Smooth muscle cell (in vitro differentiated cells): ENCODE measurements around the gene ATP6V0B. TPM values are rescaled to one million over a fixed set of nuclear protein-coding genes. Genes with fewer than 3 reads are reported as not detected.

Experiments
- DNase-seq: peaks from one replicate; lab custom pipeline; 2025; ENCODE audit not compliant: unreplicated experiment; lab: John Stamatoyannopoulos, UW
- H2AFZ ChIP-seq: fragments of 200-600 bp; sonication (generic); 2 replicates; pipeline ENCODE4 v1.6.0; 2016; ENCODE audit warnings: antibody characterized with exemption, low read depth, mild to moderate bottlenecking
- H3F3A ChIP-seq: fragments of 200-600 bp; sonication (generic); 2 replicates; pipeline ENCODE4 v1.6.0; 2017; ENCODE audit warnings: antibody characterized with exemption, low read depth
- H3K27ac ChIP-seq: fragments of 200-600 bp; sonication (generic); 2 replicates; pipeline ENCODE4 v1.5.1; 2016; ENCODE audit warnings: low read depth, mild to moderate bottlenecking
- H3K27me3 ChIP-seq: fragments of 200-600 bp; sonication (generic); 2 replicates; pipeline ENCODE4 v1.6.1; 2016; ENCODE audit warnings: low read depth, mild to moderate bottlenecking
- H3K36me3 ChIP-seq: fragments of 200-600 bp; sonication (generic); 2 replicates; pipeline ENCODE4 v1.5.1; 2016; ENCODE audit warnings: low read depth
- H3K4me1 ChIP-seq: fragments of 200-600 bp; sonication (generic); 2 replicates; pipeline ENCODE4 v1.5.1; 2016; ENCODE audit warnings: low read depth
- H3K4me2 ChIP-seq: fragments of 200-600 bp; sonication (generic); 2 replicates; pipeline ENCODE4 v1.6.0; 2016; ENCODE audit warnings: mild to moderate bottlenecking
- H3K4me3 ChIP-seq: fragments of 200-600 bp; sonication (generic); 2 replicates; pipeline ENCODE4 v1.5.1; 2016; ENCODE audit warnings: mild to moderate bottlenecking
- H3K79me2 ChIP-seq: fragments of 200-600 bp; sonication (generic); 2 replicates; pipeline ENCODE4 v1.6.0; 2016; ENCODE audit warnings: low read depth, mild to moderate bottlenecking
- H3K9ac ChIP-seq: fragments of 200-600 bp; sonication (generic); 2 replicates; pipeline ENCODE4 v1.6.0; 2016; ENCODE audit warnings: low read depth
- H3K9me3 ChIP-seq: fragments of 200-600 bp; sonication (generic); replicated peaks from 2 replicates; pipeline ENCODE4 v1.5.1; 2016; ENCODE audit warnings: low read depth
- H4K20me1 ChIP-seq: fragments of 200-600 bp; sonication (generic); 2 replicates; pipeline ENCODE4 v1.6.0; 2016; ENCODE audit warnings: low read depth
- CTCF ChIP-seq: fragments of 200-600 bp; sonication (generic); IDR thresholded peaks from 2 replicates; pipeline ENCODE4 v1.5.1; 2017; ENCODE audit warnings: borderline replicate concordance, mild to moderate bottlenecking, antibody characterized with exemption; ENCODE audit not compliant: insufficient read depth, poor library complexity, severe bottlenecking
- WGBS: methylation state at CpG from one replicate; pipeline ENCODE4 v1.1.7; 2016; ENCODE audit warnings: low lambda C conversion rate; 5-methylcytosine and 5-hydroxymethylcytosine counted together
- polyA plus RNA-seq: library from polyadenylated mRNA; unstranded; fragments of >200 nt; fragmentation: Nextera tagmentation; extraction: Ambion mirVana; gene quantifications from 2 replicates; pipeline ENCODE4 v1.2.1, GENCODE V29; 2016
- total RNA-seq: library from RNA; depleted of rRNA; stranded (reverse); fragments of >200 nt; gene quantifications from 2 replicates; pipeline ENCODE4 v1.2.3, GENCODE V29; 2014

The ATP6V0B gene
- total and polyA plus RNA-seq, 2 experiments from 2014 or later: 106 to 203 TPM

GRCh38 chr1:43938383-43938782 lies 36.4 kb upstream of the ATP6V0B start:
- Histone ChIP-seq H3K36me3 (no peaks in the 10 kb centered on the region), H3K4me3 (no peak overlapping the region), H3K79me2 (no peaks in the 10 kb centered on the region), H2AFZ (no peak overlapping the region), H3K27ac (no peak overlapping the region), H3F3A (no peaks in the 10 kb centered on the region), H3K4me1 (no peaks in the 10 kb centered on the region), H3K9ac (no peak overlapping the region), H3K27me3 (peaks cover 25% of the 10 kb centered on the region), H3K9me3 (no peaks in the 10 kb centered on the region), H3K4me2 (no peak overlapping the region), H4K20me1 (no peaks in the 10 kb centered on the region)
- TF ChIP-seq CTCF: no peak
- 84% methylated on average over 10 of the region's 10 CpGs for WGBS
- DNase-seq: no peak

DNA sequence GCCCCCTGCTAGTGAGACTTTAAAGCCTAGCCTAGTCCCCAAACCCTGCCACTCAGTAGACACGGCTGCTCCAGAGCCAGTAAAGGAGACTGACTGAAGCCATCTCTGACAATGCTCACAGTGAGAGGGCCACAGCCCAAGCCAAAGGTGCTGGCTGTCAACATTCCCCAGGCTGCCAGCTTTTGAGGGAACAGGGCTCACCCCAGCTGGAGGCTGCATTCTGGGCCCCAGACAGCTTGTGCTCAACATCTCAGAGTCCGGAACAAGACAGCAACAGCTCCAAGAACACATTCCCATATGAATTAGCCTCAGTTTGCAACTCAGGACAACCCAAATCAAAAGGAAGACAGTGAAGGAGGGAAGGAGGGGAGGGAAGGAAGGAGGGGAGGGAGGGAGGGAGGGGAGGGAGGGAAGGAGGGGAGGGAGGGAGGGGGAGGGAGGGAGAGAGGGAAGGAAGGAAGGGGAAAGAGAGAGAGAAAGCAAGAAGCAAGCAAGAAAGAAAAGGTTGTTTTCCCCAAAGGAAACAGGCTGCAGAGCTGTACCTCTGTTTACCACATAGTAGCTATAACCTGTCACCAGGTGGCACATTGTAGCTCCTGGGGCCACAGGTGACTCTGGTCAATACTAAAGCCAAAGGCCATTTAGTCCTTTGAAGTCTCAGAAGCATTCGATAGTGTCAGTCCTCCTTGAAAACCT lies 35.7 kb upstream of the ATP6V0B start:
- H3K36me3 ChIP-seq: no peaks in the 10 kb centered on the region
- TF ChIP-seq CTCF: no peak
- no peak overlapping the region for H2AFZ ChIP-seq
- no peaks in the 10 kb centered on the region for H4K20me1 ChIP-seq
- DNase-seq: no peak
- no peaks in the 10 kb centered on the region for H3K9me3 ChIP-seq
- no peak overlapping the region for H3K4me2 ChIP-seq
- no peak overlapping the region for H3K9ac ChIP-seq
- no peak overlapping the region for H3K27ac ChIP-seq
- H3K4me3 ChIP-seq: no peak overlapping the region
- H3K4me1 ChIP-seq: no peaks in the 10 kb centered on the region
- no peaks in the 10 kb centered on the region for H3F3A ChIP-seq
- peaks cover 25% of the 10 kb centered on the region for H3K27me3 ChIP-seq
- no peaks in the 10 kb centered on the region for H3K79me2 ChIP-seq
- 82% methylated on average over 3 of the region's 3 CpGs for WGBS

- TF ChIP-seq CTCF: no peak
- Histone ChIP-seq H3F3A (no peaks in the 10 kb centered on the region), H3K9me3 (no peaks in the 10 kb centered on the region), H3K4me1 (peaks cover 2% of the 10 kb centered on the region), H3K36me3 (no peaks in the 10 kb centered on the region), H3K79me2 (peaks cover 3% of the 10 kb centered on the region), H2AFZ (no peak overlapping the region), H3K27me3 (peaks cover 11% of the 10 kb centered on the region), H4K20me1 (no peaks in the 10 kb centered on the region), H3K4me3 (no peak overlapping the region), H3K9ac (no peak overlapping the region), H3K4me2 (no peak overlapping the region), H3K27ac (no peak overlapping the region)
- no peak for DNase-seq
- WGBS: 85% methylated on average over 3 of the region's 3 CpGs
These were observed 32.3 kb upstream of the ATP6V0B start for GRCh38 chr1:43942411-43942810.

- Histone ChIP-seq H3K36me3 (no peaks in the 10 kb centered on the region), H3K27ac (no peak overlapping the region), H3K27me3 (no peaks in the 10 kb centered on the region), H3K4me2 (no peak overlapping the region), H3F3A (no peaks in the 10 kb centered on the region), H3K4me1 (peaks cover 8% of the 10 kb centered on the region), H3K4me3 (no peak overlapping the region), H3K79me2 (peaks cover 18% of the 10 kb centered on the region), H3K9ac (no peak overlapping the region), H4K20me1 (peaks cover 5% of the 10 kb centered on the region), H2AFZ (no peak overlapping the region), H3K9me3 (no peaks in the 10 kb centered on the region)
- 100% methylated on average over 1 of the region's 1 CpG for WGBS
- DNase-seq: no peak
- no peak for TF ChIP-seq CTCF
These were observed 29.9 kb upstream of the ATP6V0B start for GRCh38 chr1:43944860-43945259.
